Stimulated activated naive CD4-positive, alpha-beta T cell (primary cell): ENCODE data around the gene PATZ1.
"Not testable (repeated sequence)": the region's sequence is repeated elsewhere in the genome, so short reads cannot be mapped to it uniquely, and the experiment has no call there.

ENCODE experiments used
- DNase-seq, 6 experiments: peaks; one replicate each; lab custom pipeline; 2025; lab: John Stamatoyannopoulos, UW

PATZ1 gene

DNA sequence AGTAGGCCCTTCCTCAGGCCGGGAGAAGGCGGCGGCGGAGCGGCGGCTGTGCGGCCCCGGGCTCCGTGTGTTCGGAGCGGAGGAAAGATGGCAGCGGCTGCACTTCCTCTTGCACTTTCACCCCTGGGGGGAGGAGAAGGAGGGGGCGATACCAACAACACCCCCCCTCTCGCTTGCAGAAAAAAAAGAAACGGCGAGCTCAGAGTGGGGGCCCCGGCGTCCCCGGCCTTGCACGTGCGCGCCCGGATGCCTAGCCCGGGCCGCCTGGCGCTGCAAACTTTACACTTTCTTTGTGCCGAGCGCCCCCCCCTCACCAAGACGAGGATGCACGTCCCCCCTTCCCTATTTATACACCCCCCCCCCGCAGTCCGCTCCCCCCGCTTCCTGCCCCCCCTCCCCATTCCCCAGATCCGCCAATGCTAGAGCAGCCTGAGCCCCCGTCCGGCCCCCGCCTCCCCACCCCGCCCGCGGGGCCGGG is at the start of gene PATZ1:
TSS of gene PATZ1 (minus strand) at position 92 of the 478 bp plus-strand sequence. CDS start 744 bp downstream, outside the sequence.
- peak; percentile 79 to 91 (median 84) for DNase-seq

- DNase-seq, result no peak
These were observed 48.2 kb upstream of the PATZ1 start for GRCh38 chr22:31394326-31394725.

DNA sequence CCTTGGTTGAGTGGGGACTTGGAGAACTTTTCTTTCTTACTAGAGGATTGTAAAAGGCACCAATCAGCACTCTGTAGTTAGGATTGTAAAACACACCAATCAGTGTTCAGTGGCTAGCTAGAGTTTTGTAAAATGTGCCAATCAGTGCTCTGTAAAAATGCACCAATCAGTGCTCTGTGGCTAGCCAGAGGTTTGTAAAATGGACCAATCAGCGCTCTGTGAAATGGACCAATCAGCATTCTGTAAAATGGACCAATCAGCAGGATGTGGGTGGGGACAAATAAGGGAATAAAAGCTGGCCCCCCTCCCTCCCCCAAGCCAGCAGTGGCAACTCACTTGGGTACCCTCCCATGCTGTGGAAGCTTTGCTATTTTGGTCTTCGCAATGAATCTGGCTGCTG is 47.7 kb upstream of the PATZ1 start:
- DNase-seq, result no peak

DNA sequence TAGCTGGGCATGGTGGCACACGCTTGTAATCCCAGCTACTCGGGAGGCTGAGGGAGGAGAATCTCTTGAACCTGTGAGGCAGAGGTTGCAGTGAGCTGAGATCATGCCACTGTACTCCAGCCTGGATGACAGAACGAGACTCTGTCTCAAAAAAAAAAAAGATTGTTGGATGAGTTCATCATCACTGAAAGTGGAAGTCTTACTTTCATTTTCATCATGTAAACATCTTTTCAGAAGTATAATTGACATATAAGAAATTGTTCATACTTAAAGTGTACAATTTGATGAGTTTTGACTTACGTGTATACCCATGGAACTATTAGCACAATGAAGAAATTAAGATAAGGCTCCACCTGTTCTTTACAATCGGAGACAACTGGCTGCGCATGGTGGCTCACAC is 32.5 kb upstream of the PATZ1 start:
- not testable (repeated sequence) for DNase-seq

DNA sequence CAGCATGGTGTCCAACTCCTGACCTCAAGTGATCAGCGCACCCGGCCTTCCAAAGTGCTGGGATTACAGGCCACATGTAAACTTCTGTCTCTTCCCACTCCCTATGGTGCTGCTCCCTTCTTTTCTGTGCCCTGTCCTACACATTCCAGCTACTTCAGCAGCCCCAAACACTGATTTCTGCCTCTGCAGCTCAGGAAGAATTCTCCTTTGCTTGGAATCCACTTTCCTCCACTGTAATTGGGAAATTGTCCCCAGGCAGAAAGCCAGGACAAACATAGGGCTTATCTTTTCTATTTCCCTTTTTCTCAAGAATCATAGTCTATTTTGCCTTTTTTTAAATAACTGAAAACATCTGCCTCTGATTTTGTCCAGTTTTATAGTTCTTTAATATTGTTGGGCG is 32.0 kb upstream of the PATZ1 start:
- DNase-seq, result no peak

- DNase-seq, result no peak
These were observed 31.5 kb upstream of the PATZ1 start for GRCh38 chr22:31377612-31378011.

- no peak for DNase-seq
These were observed 21.3 kb upstream of the PATZ1 start for GRCh38 chr22:31367426-31367825.

DNA sequence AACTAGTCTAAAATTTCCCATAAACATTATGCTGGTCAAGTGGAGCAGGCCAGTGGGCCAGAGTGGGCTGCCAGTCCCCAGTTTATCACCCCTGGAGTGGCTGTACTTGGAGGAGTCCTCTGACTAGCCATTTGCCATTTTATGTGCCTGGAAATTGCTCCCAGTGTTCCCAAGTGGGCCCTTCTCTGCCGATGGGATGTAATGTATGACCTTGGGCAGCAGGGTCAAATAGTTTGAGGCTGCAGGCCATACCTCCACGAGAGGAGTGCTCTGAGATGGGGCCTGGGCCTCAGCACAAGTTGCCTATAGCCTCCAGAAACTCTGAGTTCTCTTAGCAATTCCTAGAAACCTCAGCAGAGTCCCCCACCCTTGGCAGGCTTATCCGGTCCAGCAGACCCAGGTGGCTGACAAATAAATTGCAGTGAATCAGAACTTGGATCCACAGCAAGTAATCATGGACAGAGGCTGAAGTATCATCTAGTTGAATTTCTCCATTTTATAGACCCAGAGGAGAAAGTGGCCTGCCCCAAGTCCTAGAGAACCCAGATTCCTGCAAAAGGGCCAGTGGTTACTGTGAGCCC is 17.8 kb upstream of the PATZ1 start:
- DNase-seq, result no peak

GRCh38 chr22:31361743-31362142 is 15.6 kb upstream of the PATZ1 start:
- no peak for DNase-seq

DNA sequence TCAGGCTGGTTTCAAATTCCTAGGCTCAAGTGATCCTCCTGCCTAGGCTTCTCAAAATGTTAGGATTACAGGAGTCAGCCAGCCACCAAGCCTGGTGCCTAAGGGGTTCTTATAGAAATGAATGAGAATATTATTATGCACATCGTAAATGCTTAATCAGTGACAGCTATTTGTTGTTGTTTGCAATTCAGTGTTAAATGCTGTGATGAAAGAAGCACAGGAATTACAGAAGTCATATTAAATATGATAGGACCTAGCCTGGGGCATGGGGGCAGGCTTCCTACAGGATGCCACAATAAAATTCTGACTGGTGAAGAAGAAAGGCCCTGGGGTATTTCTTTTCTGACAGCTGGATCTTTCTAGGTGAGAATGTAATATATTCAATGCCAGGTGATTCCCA is 13.9 kb upstream of the PATZ1 start:
- no peak for DNase-seq

DNA sequence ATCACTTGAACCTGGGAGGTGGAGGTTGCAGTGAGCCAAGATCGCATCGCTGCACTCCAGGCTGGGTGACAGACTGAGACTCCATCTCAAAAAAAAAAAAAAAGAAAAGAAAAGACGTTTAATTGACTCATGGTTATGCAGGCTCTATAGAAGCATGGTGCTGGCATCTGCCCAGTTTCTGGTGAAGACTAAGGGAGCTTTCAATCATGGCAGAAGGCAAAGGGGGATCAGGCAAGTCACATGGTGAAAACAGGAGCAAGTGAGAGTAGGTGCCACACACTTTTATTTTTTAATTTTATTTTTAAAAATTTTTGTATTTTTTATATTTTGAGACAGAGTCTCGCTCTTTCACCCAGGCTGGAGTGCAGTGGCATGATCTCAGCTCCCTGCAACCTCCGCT is 8.4 kb upstream of the PATZ1 start:
- no peak for DNase-seq

DNA sequence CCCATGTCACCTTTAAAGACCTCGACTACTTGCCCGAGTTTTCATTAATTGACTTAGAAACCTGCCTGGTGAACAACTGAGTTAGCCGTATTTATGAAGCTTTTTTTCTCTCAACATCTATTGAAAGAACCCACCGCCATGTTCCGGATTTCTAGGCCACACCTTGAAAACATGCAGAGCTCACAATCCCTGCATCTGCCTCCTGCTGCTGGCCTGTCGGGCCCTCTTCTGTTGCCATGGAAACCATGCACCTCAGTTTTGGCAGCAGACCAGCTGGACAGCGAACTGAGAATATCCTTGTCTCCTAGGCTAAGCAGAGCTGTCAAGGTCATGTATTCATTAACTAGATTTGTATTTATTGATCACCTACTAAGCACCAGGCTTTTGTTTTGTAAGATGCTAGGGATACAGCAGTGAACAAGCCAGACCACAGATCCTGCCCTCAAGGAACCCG is 4.3 kb upstream of the PATZ1 start:
- no peak for DNase-seq

- DNase-seq, result no peak
These were observed 3.8 kb upstream of the PATZ1 start for GRCh38 chr22:31349960-31350359.

- no peak for DNase-seq
These were observed 2.6 kb upstream of the PATZ1 start for GRCh38 chr22:31348766-31349165.

GRCh38 chr22:31348009-31348337 is 1.8 kb upstream of the PATZ1 start:
- DNase-seq, result not testable (repeated sequence)

DNA sequence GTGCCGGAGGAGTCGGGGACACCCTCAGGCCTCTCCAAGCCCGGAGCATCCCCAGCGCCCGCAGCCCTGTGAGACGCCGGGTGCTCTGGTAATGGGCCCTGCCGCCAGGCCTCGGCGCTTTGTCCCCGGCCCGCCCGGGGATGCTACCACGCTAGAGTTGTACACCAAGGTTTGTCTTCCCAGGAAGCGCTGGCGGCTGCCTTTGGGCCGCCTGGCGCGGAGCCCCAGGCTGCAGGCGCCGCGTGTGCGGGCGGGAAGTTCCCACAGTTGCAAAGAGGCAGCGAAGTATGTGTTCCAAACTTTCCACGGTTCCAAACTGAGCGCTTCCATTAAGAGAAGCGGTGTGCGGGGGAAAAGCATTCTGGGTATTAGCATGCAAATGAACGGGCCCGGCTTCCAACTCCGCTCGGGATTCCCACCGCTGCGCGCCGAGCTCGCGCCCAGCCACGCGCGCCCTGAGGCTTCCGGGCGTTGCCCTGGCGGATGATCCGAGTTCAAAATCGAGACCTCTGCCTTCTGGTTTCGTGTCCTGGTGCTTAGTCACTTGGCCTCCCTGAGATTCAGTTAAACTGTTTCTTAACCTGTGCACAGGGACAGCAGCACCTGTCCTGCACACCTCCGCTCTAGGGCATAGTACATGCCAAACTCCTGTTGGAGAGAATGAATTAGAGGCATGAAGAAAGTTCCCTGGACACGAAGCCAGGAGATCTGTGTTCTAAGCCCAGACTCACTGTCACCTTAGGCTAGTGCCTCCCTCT is 1.3 kb upstream of the PATZ1 start:
- peak; percentile 48 to 61 (median 50) for DNase-seq

- DNase-seq, result peak in 2 of 6 experiments; percentile 48 to 66
These were observed 646 bp upstream of the PATZ1 start for GRCh38 chr22:31346733-31347250.

DNA sequence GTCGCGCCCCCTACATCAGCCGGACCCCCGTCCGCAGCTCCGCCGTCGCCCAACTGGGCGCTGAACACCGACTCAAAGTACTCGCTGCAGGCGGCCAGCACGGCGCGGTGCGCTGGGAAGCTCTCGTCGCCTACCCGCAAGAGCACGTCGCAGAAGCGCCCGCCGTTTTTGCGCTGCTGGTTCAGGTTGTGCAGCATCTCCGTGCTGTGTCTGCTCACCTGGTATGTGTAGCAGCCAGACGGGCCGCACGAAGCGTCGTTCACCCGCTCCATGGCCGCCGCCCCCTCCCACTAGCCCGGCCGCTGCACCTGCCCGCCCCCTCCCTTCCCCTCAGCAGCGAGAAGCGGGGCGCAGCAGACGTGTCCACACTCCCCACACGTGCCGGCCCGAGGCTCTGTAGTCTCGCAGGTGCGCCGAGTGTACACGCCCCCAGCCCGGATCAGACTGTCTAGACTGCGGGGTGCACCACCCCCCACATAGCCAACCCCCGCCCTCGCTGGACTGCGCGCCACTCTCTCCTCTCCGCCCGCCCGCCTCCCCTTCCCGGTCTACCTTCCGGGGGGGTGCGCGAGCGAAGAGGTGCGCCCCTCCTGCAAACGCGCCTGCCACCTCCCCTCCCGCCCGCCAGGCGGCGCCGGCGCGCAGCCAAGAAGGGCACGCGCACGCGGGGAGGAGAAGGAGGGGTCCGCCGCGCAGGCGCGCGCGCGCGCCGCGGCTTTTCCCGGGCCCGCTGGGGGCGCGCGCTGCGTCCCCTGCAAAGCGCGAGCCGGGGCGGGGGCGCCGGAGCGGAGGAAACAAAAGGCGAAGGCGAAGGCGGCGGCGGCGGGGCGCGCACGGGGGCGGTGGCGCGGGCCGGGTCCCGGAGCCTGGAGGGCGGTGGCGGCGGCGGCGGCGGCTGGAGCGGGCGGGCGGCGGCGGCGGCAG is 553 bp downstream of the PATZ1 start:
- peak; percentile 88 to 94 (median 90) for DNase-seq

DNA sequence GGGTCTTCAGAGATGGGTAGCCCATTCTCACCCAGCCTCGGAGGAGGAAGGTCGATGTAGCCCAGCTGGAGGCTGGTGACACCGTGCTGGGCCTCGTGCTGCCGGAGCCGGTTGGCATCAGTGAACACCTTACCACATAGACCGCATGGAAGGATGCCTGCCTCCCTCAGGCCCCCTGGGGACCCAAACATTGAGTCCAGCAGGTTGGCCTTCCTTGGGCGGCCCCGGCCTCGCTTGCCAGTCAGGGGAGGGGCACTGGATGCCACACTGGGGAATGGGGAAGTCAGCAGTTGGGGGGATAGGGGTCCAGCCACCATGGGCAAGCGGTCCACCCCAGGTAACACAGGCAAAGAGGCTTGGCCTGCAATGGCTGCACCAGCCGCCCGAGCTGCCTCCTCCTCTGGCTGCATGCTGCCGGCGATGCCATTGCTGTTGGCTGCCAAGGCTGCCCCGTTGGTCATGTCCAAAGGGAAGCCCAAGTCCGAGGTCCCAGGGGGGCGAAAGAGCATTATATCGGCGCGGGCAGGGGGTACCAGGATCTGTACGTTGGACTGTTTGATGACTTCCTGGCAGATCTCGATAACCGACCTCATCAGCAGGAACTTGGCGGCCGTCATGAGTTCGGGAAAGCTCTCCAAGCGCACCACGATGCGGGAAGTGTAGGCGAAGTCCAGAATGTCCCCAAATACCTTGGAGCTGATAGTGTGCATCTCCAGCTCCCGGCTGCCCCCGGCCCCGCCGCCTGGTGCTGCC is 1.4 kb downstream of the PATZ1 start:
- DNase-seq, result peak in 3 of 6 experiments; percentile 24 to 49 (median 47)

- peak in 2 of 6 experiments; percentile 9 to 46 for DNase-seq
These were observed 1.9 kb downstream of the PATZ1 start for GRCh38 chr22:31344256-31344577.
